IMR-90 (cell line): ENCODE data around the gene GXYLT2. TPM values are rescaled to one million over a fixed set of nuclear protein-coding genes. Genes with fewer than 3 reads are reported as not detected.

ENCODE experiments used
- ATAC-seq: fragments of 200-7000 bp; cut with Tn5 transposase; 2 replicates; pipeline ENCODE4 v1.9.1; 2020; ENCODE audit warnings: low read depth, mild to moderate bottlenecking, moderate library complexity
- BruUV-seq: library from RNA; stranded (reverse); fragments of 400-500 nt; replicated peaks from 2 replicates; lab custom pipeline; 2021; lab: Mats Ljungman, UMichigan
- CTCF ChIA-PET: fragments of 300-600 bp; formaldehyde crosslinking; extraction: SDS; loops from one replicate; lab custom pipeline; 2021; ENCODE audit warnings: antibody characterized with exemption; lab: Yijun Ruan, JAX
- POLR2A ChIA-PET: fragments of 300-600 bp; sonication (Branson Sonifier 250); formaldehyde crosslinking; loops from one replicate; lab custom pipeline; 2022; ENCODE audit warnings: antibody characterized with exemption; ENCODE audit not compliant: unreplicated experiment; lab: Charles Lee
- DNase-seq: peaks from one replicate; pipeline ENCODE4 v3.0.0; 2013
- H2AFZ ChIP-seq: replicated peaks from 2 replicates; pipeline ENCODE3; 2013; ENCODE audit warnings: low read length, mild to moderate bottlenecking; ENCODE audit not compliant: poor library complexity
- H2AK5ac ChIP-seq: 2 replicates; pipeline ENCODE4 v1.6.1; 2013; ENCODE audit warnings: low read depth, low read length, inconsistent platforms
- H2AK9ac ChIP-seq: replicated peaks from 2 replicates; pipeline ENCODE3; 2013; ENCODE audit warnings: mild to moderate bottlenecking, low read depth, low read length, moderate library complexity; ENCODE audit not compliant: poor library complexity
- H2BK120ac ChIP-seq: 2 replicates; pipeline ENCODE4 v1.6.1; 2013; ENCODE audit warnings: low read depth, low read length, inconsistent platforms
- H2BK15ac ChIP-seq: 3 replicates; pipeline ENCODE4 v1.6.1; 2013; ENCODE audit warnings: low read depth, low read length, inconsistent platforms
- H2BK20ac ChIP-seq: 2 replicates; pipeline ENCODE4 v1.6.1; 2013; ENCODE audit warnings: low read depth, mild to moderate bottlenecking, inconsistent platforms, low read length, moderate library complexity
- H2BK5ac ChIP-seq: 2 replicates; pipeline ENCODE4 v1.6.1; 2013; ENCODE audit warnings: mild to moderate bottlenecking, low read depth, low read length, inconsistent platforms; ENCODE audit not compliant: poor library complexity, severe bottlenecking
- H3K14ac ChIP-seq: replicated peaks from 2 replicates; pipeline ENCODE4 v1.6.1; 2013; ENCODE audit warnings: low read depth, low read length, inconsistent platforms
- H3K18ac ChIP-seq: 2 replicates; pipeline ENCODE4 v1.6.1; 2013; ENCODE audit warnings: low read depth, low read length, control low read depth
- H3K23ac ChIP-seq: 2 replicates; pipeline ENCODE4 v1.6.1; 2013; ENCODE audit warnings: low read depth, low read length, inconsistent platforms
- H3K27ac ChIP-seq: 2 replicates; pipeline ENCODE4 v1.5.1; 2013; ENCODE audit warnings: mild to moderate bottlenecking, control low read depth, low read length; ENCODE audit not compliant: insufficient read depth
- H3K27me3 ChIP-seq: 2 replicates; pipeline ENCODE4 v1.6.1; 2013; ENCODE audit warnings: low read length; ENCODE audit not compliant: control insufficient read depth, insufficient read depth
- H3K36me3 ChIP-seq: 2 replicates; pipeline ENCODE4 v1.6.1; 2013; ENCODE audit warnings: low read length, mixed read lengths; ENCODE audit not compliant: control insufficient read depth, insufficient read depth
- H3K4ac ChIP-seq: 2 replicates; pipeline ENCODE4 v1.6.1; 2013; ENCODE audit warnings: low read depth, low read length, inconsistent platforms
- H3K4me1 ChIP-seq: 2 replicates; pipeline ENCODE4 v1.6.1; 2013; ENCODE audit warnings: low read length, mixed read lengths; ENCODE audit not compliant: control insufficient read depth, insufficient read depth
- H3K4me2 ChIP-seq: 2 replicates; pipeline ENCODE4 v1.6.1; 2013; ENCODE audit warnings: low read depth, mild to moderate bottlenecking, control low read depth, low read length, moderate library complexity
- H3K4me3 ChIP-seq: 2 replicates; pipeline ENCODE4 v1.5.1; 2013; ENCODE audit warnings: low read depth, mild to moderate bottlenecking, control low read depth, low read length, moderate library complexity; ENCODE audit not compliant: insufficient read depth
- H3K56ac ChIP-seq: 2 replicates; pipeline ENCODE4 v1.6.1; 2013; ENCODE audit warnings: low read length, inconsistent platforms; ENCODE audit not compliant: insufficient read depth; ENCODE audit errors: extremely low read depth
- H3K79me1 ChIP-seq, 2 experiments: 2 replicates each; pipeline ENCODE4 v1.6.1; 2013; ENCODE audit warnings: low read length in 2 of 2, inconsistent platforms in 1 of 2, low read depth in 1 of 2
- H3K9ac ChIP-seq: 2 replicates; pipeline ENCODE4 v1.6.1; 2013; ENCODE audit warnings: low read depth, low read length, control low read depth
- H3K9me1 ChIP-seq: 2 replicates; pipeline ENCODE4 v1.6.1; 2013; ENCODE audit warnings: low read length, inconsistent platforms; ENCODE audit not compliant: insufficient read depth
- H3K9me3 ChIP-seq: 2 replicates; pipeline ENCODE4 v1.6.1; 2013; ENCODE audit warnings: low read length; ENCODE audit not compliant: control insufficient read depth, insufficient read depth
- H4K20me1 ChIP-seq: 2 replicates; pipeline ENCODE4 v1.6.1; 2013; ENCODE audit warnings: low read length, inconsistent platforms; ENCODE audit not compliant: insufficient read depth
- H4K5ac ChIP-seq: 2 replicates; pipeline ENCODE4 v1.6.1; 2013; ENCODE audit warnings: mild to moderate bottlenecking, low read depth, low read length, control low read depth
- H4K8ac ChIP-seq, 2 experiments: 2 replicates each; pipeline ENCODE4 v1.6.1; 2013; ENCODE audit warnings: low read depth in 2 of 2, low read length in 2 of 2, control low read depth in 1 of 2, inconsistent platforms in 1 of 2
- H4K91ac ChIP-seq: 2 replicates; pipeline ENCODE4 v1.6.1; 2013; ENCODE audit warnings: low read depth, low read length, inconsistent platforms; ENCODE audit not compliant: insufficient read depth
- CTCF ChIP-seq: conservative IDR thresholded peaks from 2 replicates; pipeline ENCODE4 v1.5.1; 2012; ENCODE audit warnings: mild to moderate bottlenecking, low read depth, low read length, improper control_type of control experiment
- RCOR1 ChIP-seq: IDR thresholded peaks from 2 replicates; pipeline ENCODE4 v1.6.1; 2012; ENCODE audit warnings: mild to moderate bottlenecking, low read length, improper control_type of control experiment; ENCODE audit not compliant: insufficient replicate concordance
- USF2 ChIP-seq: fragments of 150-350 bp; IDR thresholded peaks from 2 replicates; pipeline ENCODE4 v1.6.1; 2017; ENCODE audit warnings: mild to moderate bottlenecking, antibody characterized with exemption, low read length, low read depth
- WGBS, 2 experiments: methylation state at CpG; one replicate each; pipeline versions ENCODE4 v1.1.5 to v1.1.7; 2013; ENCODE audit warnings: missing lambda C conversion rate in 2 of 2; ENCODE audit not compliant: insufficient read length in 1 of 2; ENCODE audit errors: extremely low coverage in 2 of 2; 5-methylcytosine and 5-hydroxymethylcytosine counted together
- dilution Hi-C: fragments of 300-500 bp; cut with HindIII; formaldehyde crosslinking; loops from one replicate; pipeline ENCODE4 v1.14.3; 2018; ENCODE audit warnings: low sequenced_read_pairs; ENCODE audit not compliant: unreplicated experiment
- in situ Hi-C: fragments of 300-500 bp; cut with MboI; formaldehyde crosslinking; loops from 3 replicates; pipeline ENCODE4 v1.14.3; 2019; ENCODE audit warnings: low sequenced_read_pairs, inconsistent platforms, mixed read lengths
- intact Hi-C: fragments of 100-400 bp; cut with micrococcal nuclease; formaldehyde crosslinking; loops from 2 replicates; pipeline ENCODE4 v1.10.0; 2022
- polyA plus RNA-seq, 3 experiments: library from polyadenylated mRNA; depleted of rRNA; stranded (reverse); fragments of >200 nt; gene quantifications; 2 replicates each; pipeline ENCODE4 v1.2.3, GENCODE V29; 2012; ENCODE audit warnings: low replicate concordance in 1 of 3
- total RNA-seq: library from RNA; depleted of rRNA; stranded (reverse); fragments of >200 nt; gene quantifications from 2 replicates; pipeline ENCODE4 v1.2.3, GENCODE V29; 2012

The GXYLT2 gene
- total and polyA plus RNA-seq, 2 of the 4 experiments (the other 2 are of a cell fraction) = 5.7 to 11.1 TPM

GRCh38 chr3:72959336-72959735, 71.5 kb downstream of the GXYLT2 start:
- Histone ChIP-seq H4K8ac (no peak overlapping the region), H3K79me1 (no peaks in the 10 kb centered on the region), H2BK5ac (no peak overlapping the region), H3K9ac (no peak overlapping the region), H4K20me1 (no peaks in the 10 kb centered on the region), H3K4ac (no peak overlapping the region), H3K36me3 (peaks cover 5% of the 10 kb centered on the region; the same call in 1 of the 2 replicates), H2AK9ac (no peak overlapping the region), H4K5ac (no peak overlapping the region), H3K23ac (no peak overlapping the region), H3K27ac (no peak overlapping the region), H2BK15ac (no peak overlapping the region), H4K91ac (no peak overlapping the region), H3K9me1 (0 out of 2 replicates have a peak, but pooled peaks cover 4% of the 10 kb centered on the region), H3K4me1 (no peaks in the 10 kb centered on the region), H2AFZ (no peak overlapping the region), H3K14ac (no peak overlapping the region), H3K56ac (no peak overlapping the region), H2BK20ac (no peak overlapping the region), H2BK120ac (no peak overlapping the region), H3K4me3 (no peak overlapping the region), H3K27me3 (no peaks in the 10 kb centered on the region), H3K9me3 (no peaks in the 10 kb centered on the region), H2AK5ac (no peak overlapping the region), H3K4me2 (no peak overlapping the region), H3K18ac (no peak overlapping the region)
- CTCF ChIA-PET = no interaction called here
- dilution Hi-C loops = no loop called here
- no peak for ATAC-seq
- DNase-seq = no peak
- BruUV-seq = no TSS peak
- no peak for TF ChIP-seq CTCF
- TF ChIP-seq RCOR1 = no peak
- no peak for TF ChIP-seq USF2
- WGBS, 2 experiments = 90% methylated on average over 2 of the region's 5 CpGs; no CpG with 5 or more reads in 1 of the 2 experiments
- POLR2A ChIA-PET = interaction anchor here (0.6 kb wide), 1 partner anchor 13 kb away, joined by 6 read pairs; no protein-coding TSS in a partner anchor
- in situ Hi-C loops = no loop called here
- intact Hi-C loops = no loop called here
